ENCODE measurements around the gene PLEKHG4B.
"Not testable (repeated sequence)": the region's sequence is repeated elsewhere in the genome, so short reads cannot be mapped to it uniquely, and the experiment has no call there.

PLEKHG4B gene

DNA sequence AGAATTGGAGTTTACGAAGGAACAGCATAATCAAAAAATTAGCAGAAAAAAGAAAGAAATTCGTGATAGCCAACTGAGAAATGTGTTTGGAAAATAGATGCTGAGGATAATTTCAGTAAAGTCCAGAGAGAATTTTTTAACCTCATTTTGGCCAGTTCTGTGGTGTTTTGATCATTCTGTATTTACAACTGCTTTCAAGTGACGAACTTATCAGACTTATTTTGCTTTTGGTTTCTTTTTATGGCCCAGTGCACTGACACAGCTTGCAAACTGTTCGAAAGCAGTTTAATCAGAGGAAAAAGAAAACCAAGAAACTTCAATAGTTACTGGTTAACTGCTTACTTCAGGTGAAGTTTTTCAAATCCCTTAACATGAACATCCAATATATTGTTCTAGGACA lies 128.0 kb downstream of the PLEKHG4B start:
- Histone ChIP-seq H2AFZ (ENCODE audit: low read depth, low read length) (no peak overlapping the region), H3K4me2 (ENCODE audit: insufficient read depth, low read length) (peak overlapping the region; percentile 73), H3K9me3 (ENCODE audit: insufficient read depth, low read length, severe bottlenecking) (no peaks in the 10 kb centered on the region), H4K20me1 (ENCODE audit: insufficient read depth, low read length) (peaks cover 47% of the 10 kb centered on the region), H3K4me1 (ENCODE audit: insufficient read depth, low read length) (peaks cover 36% of the 10 kb centered on the region), H3K79me2 (ENCODE audit: insufficient read depth, low read length) (peaks cover 87% of the 10 kb centered on the region), H3K27me3 (ENCODE audit: insufficient read depth, low read length, poor library complexity) (no peaks in the 10 kb centered on the region), H3K36me3 (ENCODE audit: insufficient read depth, low read length) (peaks cover 26% of the 10 kb centered on the region), H3K9ac (ENCODE audit: low read depth, low read length) (peak overlapping the region; percentile 94), H3K4me3 (ENCODE audit: low read depth in 1 of 2, low read length in 2 of 2) (peak overlapping the region; percentile 88 to 93; a peak in 3 of 4 replicates), H3K27ac (ENCODE audit: low read length) (peak overlapping the region; percentile 30)
- 0 out of 3 replicates have a peak, but pooled peaks have one; percentile 20 for ATAC-seq (ENCODE audit: insufficient read depth, low read depth)
- TF ChIP-seq CTCF (IDR thresholded peaks at IDR 0.05; ENCODE audit: borderline replicate concordance, extremely low read depth, low read length, poor library complexity, severe bottlenecking): no peak
- TF ChIP-seq EZH2 (IDR thresholded peaks at IDR 0.05; ENCODE audit: borderline replicate concordance, low read depth, low read length, severe bottlenecking): no peak
- DNase-seq: no peak

DNA sequence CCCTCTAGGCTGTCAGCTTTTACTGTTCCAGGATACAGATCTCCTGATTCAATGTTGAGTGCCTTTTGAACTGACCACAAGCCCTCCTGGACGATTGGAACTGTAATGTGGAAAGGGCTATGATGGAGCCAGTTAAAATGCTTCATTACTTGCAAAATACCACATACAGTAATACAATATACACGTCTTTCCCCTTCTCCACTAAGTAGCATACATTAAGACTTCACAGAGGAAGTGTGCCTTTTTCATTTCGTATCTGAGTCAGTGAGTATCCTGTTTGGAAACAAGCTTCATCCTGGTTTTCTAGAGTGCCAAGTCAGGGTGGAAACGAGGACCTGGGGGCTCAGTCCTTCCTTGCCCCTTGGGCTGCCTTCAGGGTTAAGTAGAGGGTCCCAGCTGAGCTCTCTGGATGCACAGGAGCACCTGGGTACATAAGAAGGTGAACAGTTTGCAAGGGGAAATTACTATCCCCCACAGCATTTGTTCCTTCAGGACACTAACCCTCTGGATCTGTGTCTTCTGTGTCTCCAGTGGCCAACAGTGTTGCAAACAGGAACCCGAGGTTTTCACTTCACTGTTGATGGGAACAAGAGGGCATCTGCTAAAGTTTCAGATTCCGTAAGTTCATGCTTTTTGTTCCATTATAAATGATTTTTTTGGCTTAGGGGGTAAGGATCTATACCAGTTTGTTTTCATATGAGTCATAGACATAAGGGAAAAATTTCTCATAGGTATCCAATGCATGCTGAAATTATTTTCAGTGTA lies 131.2 kb downstream of the PLEKHG4B start:
- not testable (repeated sequence) for ATAC-seq (ENCODE audit: insufficient read depth, low read depth); DNase-seq; H3K9me3 ChIP-seq (ENCODE audit: insufficient read depth, low read length, severe bottlenecking); H3K27me3 ChIP-seq (ENCODE audit: insufficient read depth, low read length, poor library complexity); H2AFZ ChIP-seq (ENCODE audit: low read depth, low read length); H3K4me3 ChIP-seq (ENCODE audit: low read depth in 1 of 2, low read length in 2 of 2); H3K9ac ChIP-seq (ENCODE audit: low read depth, low read length); H3K27ac ChIP-seq (ENCODE audit: low read length)
- H3K36me3 ChIP-seq (ENCODE audit: insufficient read depth, low read length): peaks cover 49% of the 10 kb centered on the region
- H4K20me1 ChIP-seq (ENCODE audit: insufficient read depth, low read length): peaks cover 51% of the 10 kb centered on the region
- peaks cover 25% of the 10 kb centered on the region for H3K4me1 ChIP-seq (ENCODE audit: insufficient read depth, low read length)
- peak overlapping the region; percentile 21; the same call in 1 of the 2 replicates for H3K4me2 ChIP-seq (ENCODE audit: insufficient read depth, low read length)
- peaks cover 72% of the 10 kb centered on the region for H3K79me2 ChIP-seq (ENCODE audit: insufficient read depth, low read length)

DNA sequence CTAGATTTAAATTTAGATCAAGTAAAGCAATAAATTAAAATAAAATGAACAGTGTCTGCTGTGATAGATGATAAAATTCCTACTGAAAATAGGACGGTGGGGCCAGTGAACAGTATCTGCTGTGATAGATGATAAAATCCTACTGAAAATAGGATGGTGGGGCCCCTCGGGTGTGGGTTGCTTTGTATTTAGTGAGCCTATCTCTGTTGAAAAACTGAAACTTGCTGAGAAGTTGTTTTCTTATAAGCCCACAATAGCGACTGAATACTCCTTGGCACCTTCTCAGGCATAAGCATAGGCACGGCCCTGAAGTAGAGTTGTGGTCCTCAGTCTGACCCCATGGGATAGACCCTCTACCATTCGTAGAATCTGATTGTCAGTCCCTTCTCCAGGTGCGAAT lies 131.8 kb downstream of the PLEKHG4B start:
- DNase-seq (no peak), ATAC-seq (ENCODE audit: insufficient read depth, low read depth) (no peak)
- Histone ChIP-seq H3K4me3 (ENCODE audit: low read depth in 1 of 2, low read length in 2 of 2) (no peak overlapping the region), H2AFZ (ENCODE audit: low read depth, low read length) (no peak overlapping the region), H3K4me2 (ENCODE audit: insufficient read depth, low read length) (no peak overlapping the region), H3K79me2 (ENCODE audit: insufficient read depth, low read length) (peaks cover 66% of the 10 kb centered on the region), H3K27me3 (ENCODE audit: insufficient read depth, low read length, poor library complexity) (no peaks in the 10 kb centered on the region), H3K36me3 (ENCODE audit: insufficient read depth, low read length) (peaks cover 55% of the 10 kb centered on the region), H3K9me3 (ENCODE audit: insufficient read depth, low read length, severe bottlenecking) (no peaks in the 10 kb centered on the region), H3K9ac (ENCODE audit: low read depth, low read length) (no peak overlapping the region), H3K4me1 (ENCODE audit: insufficient read depth, low read length) (peaks cover 25% of the 10 kb centered on the region), H3K27ac (ENCODE audit: low read length) (no peak overlapping the region), H4K20me1 (ENCODE audit: insufficient read depth, low read length) (peaks cover 51% of the 10 kb centered on the region)
- TF ChIP-seq CTCF (IDR thresholded peaks at IDR 0.05; ENCODE audit: borderline replicate concordance, extremely low read depth, low read length, poor library complexity, severe bottlenecking) (no peak), EZH2 (IDR thresholded peaks at IDR 0.05; ENCODE audit: borderline replicate concordance, low read depth, low read length, severe bottlenecking) (no peak)

- Histone ChIP-seq H3K4me1 (ENCODE audit: insufficient read depth, low read length) (peaks cover 13% of the 10 kb centered on the region), H3K4me3 (ENCODE audit: low read depth in 1 of 2, low read length in 2 of 2) (no peak overlapping the region), H3K79me2 (ENCODE audit: insufficient read depth, low read length) (peaks cover 51% of the 10 kb centered on the region), H3K9me3 (ENCODE audit: insufficient read depth, low read length, severe bottlenecking) (no peaks in the 10 kb centered on the region), H4K20me1 (ENCODE audit: insufficient read depth, low read length) (peaks cover 37% of the 10 kb centered on the region), H3K4me2 (ENCODE audit: insufficient read depth, low read length) (no peak overlapping the region), H3K27me3 (ENCODE audit: insufficient read depth, low read length, poor library complexity) (no peaks in the 10 kb centered on the region), H3K36me3 (ENCODE audit: insufficient read depth, low read length) (peaks cover 67% of the 10 kb centered on the region), H3K27ac (ENCODE audit: low read length) (no peak overlapping the region), H3K9ac (ENCODE audit: low read depth, low read length) (no peak overlapping the region), H2AFZ (ENCODE audit: low read depth, low read length) (no peak overlapping the region)
- DNase-seq (no peak), ATAC-seq (ENCODE audit: insufficient read depth, low read depth) (no peak)
- no peak for TF ChIP-seq EZH2 (IDR thresholded peaks at IDR 0.05; ENCODE audit: borderline replicate concordance, low read depth, low read length, severe bottlenecking)
- TF ChIP-seq CTCF (IDR thresholded peaks at IDR 0.05; ENCODE audit: borderline replicate concordance, extremely low read depth, low read length, poor library complexity, severe bottlenecking): no peak
Measured at GRCh38 chr5:225334-225733, 133.4 kb downstream of the PLEKHG4B start.

- Histone ChIP-seq H3K79me2 (ENCODE audit: insufficient read depth, low read length) (peaks cover 31% of the 10 kb centered on the region), H4K20me1 (ENCODE audit: insufficient read depth, low read length) (peaks cover 25% of the 10 kb centered on the region), H3K36me3 (ENCODE audit: insufficient read depth, low read length) (peaks cover 85% of the 10 kb centered on the region)
- H3K4me3 ChIP-seq (ENCODE audit: low read depth in 1 of 2, low read length in 2 of 2); H3K27ac ChIP-seq (ENCODE audit: low read length); H3K27me3 ChIP-seq (ENCODE audit: insufficient read depth, low read length, poor library complexity); ATAC-seq (ENCODE audit: insufficient read depth, low read depth); H3K4me2 ChIP-seq (ENCODE audit: insufficient read depth, low read length); H3K4me1 ChIP-seq (ENCODE audit: insufficient read depth, low read length); H3K9me3 ChIP-seq (ENCODE audit: insufficient read depth, low read length, severe bottlenecking); DNase-seq; H2AFZ ChIP-seq (ENCODE audit: low read depth, low read length); H3K9ac ChIP-seq (ENCODE audit: low read depth, low read length): not testable (repeated sequence)
Measured at GRCh38 chr5:227375-227774, 135.4 kb downstream of the PLEKHG4B start.
